Lung (tissue), 12 donors: ENCODE results near the gene MRPL12. TPM values are rescaled to one million over a fixed set of nuclear protein-coding genes. Genes with fewer than 3 reads are reported as not detected.

Source experiments
- ATAC-seq: fragments of 200-7000 bp; cut with Tn5 transposase; one replicate; pipeline ENCODE4 v1.9.1; 2020; ENCODE audit warnings: moderate number of reproducible peaks; ENCODE audit not compliant: insufficient read depth, low FRiP score
- DNase-seq, 3 donors: peaks; one replicate each; pipeline ENCODE4 v3.0.0-alpha.2; 2013 to 2017
- H3K27ac ChIP-seq, 2 donors: one replicate each; pipeline ENCODE4 v1.5.1; 2013; ENCODE audit warnings: mild to moderate bottlenecking in 2 of 2, moderate library complexity in 2 of 2, control low read depth in 1 of 2, inconsistent platforms in 1 of 2, low read depth in 1 of 2, low read length in 1 of 2
- H3K27me3 ChIP-seq, 3 donors: one replicate each; pipeline ENCODE4 v1.5.1; 2013; ENCODE audit warnings: low read length in 2 of 3; ENCODE audit not compliant: control insufficient read depth in 3 of 3, insufficient read depth in 3 of 3
- H3K36me3 ChIP-seq, 4 donors: one replicate each; pipeline ENCODE4 v1.5.1; 2013; ENCODE audit warnings: low read length in 4 of 4, mild to moderate bottlenecking in 1 of 4, moderate library complexity in 1 of 4; ENCODE audit not compliant: control insufficient read depth in 4 of 4, insufficient read depth in 4 of 4
- H3K4me1 ChIP-seq, 5 donors: one replicate each; pipeline ENCODE4 v1.5.1; 2013; ENCODE audit warnings: low read length in 5 of 5, mild to moderate bottlenecking in 2 of 5, moderate library complexity in 1 of 5; ENCODE audit not compliant: control insufficient read depth in 5 of 5, insufficient read depth in 5 of 5
- H3K4me3 ChIP-seq: one replicate; pipeline ENCODE4 v1.5.1; 2013; ENCODE audit warnings: mild to moderate bottlenecking, control low read depth, moderate library complexity
- H3K9ac ChIP-seq, 2 donors: one replicate each; pipeline ENCODE4 v1.5.1; 2013; ENCODE audit warnings: low read length in 2 of 2, control low read depth in 1 of 2; ENCODE audit not compliant: insufficient read depth in 1 of 2
- H3K9me3 ChIP-seq, 4 donors: one replicate each; pipeline ENCODE4 v1.5.1; 2013; ENCODE audit warnings: low read length in 3 of 4, mild to moderate bottlenecking in 1 of 4, moderate library complexity in 1 of 4; ENCODE audit not compliant: control insufficient read depth in 4 of 4, insufficient read depth in 3 of 4
- CTCF ChIP-seq: IDR thresholded peaks from 2 replicates; pipeline ENCODE4 v1.5.1; 2012; ENCODE audit warnings: mild to moderate bottlenecking; ENCODE audit errors: control extremely low read depth, extremely low read depth
- WGBS, 2 donors: extraction: QIAGEN DNeasy Blood & Tissue Kit; methylation state at CpG; one replicate each; pipeline ENCODE4 v1.1.7; 2013; 5-methylcytosine and 5-hydroxymethylcytosine counted together
- polyA plus RNA-seq, 2 donors: library from polyadenylated mRNA; stranded (reverse); fragments of 200-250 nt; gene quantifications; one replicate each; pipeline ENCODE4 v1.2.1, GENCODE V29; 2013
- total RNA-seq, 2 donors: library from RNA; depleted of rRNA in 1 of 2; stranded (reverse); fragments of >200 nt in 1 of 2; gene quantifications; one replicate each; pipeline ENCODE4 v1.2.1, GENCODE V29; 2014 to 2021
- donor health status: control.
- donor health status: control.
- donor health status: Bipolar disorder and iron deficiency.
- donor health status: healthy.
- donor health status: DM: yes; HTN: yes; CAD: no.

MRPL12 gene
- total and polyA plus RNA-seq, 4 donors, result 6.1 to 154 (median 104) TPM

GRCh38 chr17:81714412-81715106, 11.4 kb downstream of the MRPL12 start:
- Histone ChIP-seq H3K9ac (no peak overlapping the region), H3K4me1 (peaks cover 0 to 32% (median 8%) of the 10 kb centered on the region in 5 donors), H3K27me3 (peaks cover 0 to 10% (median 9%) of the 10 kb centered on the region in 3 donors), H3K9me3 (no peaks in the 10 kb centered on the region), H3K27ac (no peak overlapping the region), H3K36me3 (peaks cover 0 to 2% (median 0%) of the 10 kb centered on the region in 4 donors), H3K4me3 (no peak overlapping the region)
- WGBS, 2 donors, result 96 to 97% methylated on average over 39 of the region's 39 CpGs
- no peak for ATAC-seq
- no peak for DNase-seq
- TF ChIP-seq CTCF, result no peak

GRCh38 chr17:81715107-81715871, 12.1 kb downstream of the MRPL12 start:
- ATAC-seq (no peak), DNase-seq (no peak)
- Histone ChIP-seq H3K9me3 (no peaks in the 10 kb centered on the region), H3K4me3 (no peak overlapping the region), H3K27ac (no peak overlapping the region), H3K36me3 (peaks cover 0 to 2% (median 0%) of the 10 kb centered on the region in 4 donors), H3K4me1 (peaks cover 0 to 32% (median 5%) of the 10 kb centered on the region in 5 donors), H3K27me3 (peaks cover 0 to 10% (median 9%) of the 10 kb centered on the region in 3 donors), H3K9ac (no peak overlapping the region)
- TF ChIP-seq CTCF, result no peak
- WGBS, 2 donors, result 94 to 95% methylated on average over 30 to 32 of the region's 32 CpGs

- no peak overlapping the region for H3K9ac ChIP-seq
- DNase-seq, result no peak
- ATAC-seq, result no peak
- H3K36me3 ChIP-seq, result peaks cover 0 to 2% (median 0%) of the 10 kb centered on the region in 4 donors
- no peak overlapping the region for H3K4me3 ChIP-seq
- WGBS, 2 donors, result 93 to 94% methylated on average over 43 of the region's 43 CpGs
- peaks cover 0 to 4% (median 3%) of the 10 kb centered on the region in 3 donors for H3K27me3 ChIP-seq
- H3K27ac ChIP-seq, result no peak overlapping the region
- no peaks in the 10 kb centered on the region for H3K9me3 ChIP-seq
- TF ChIP-seq CTCF, result no peak
- H3K4me1 ChIP-seq, result peaks cover 0 to 24% (median 2%) of the 10 kb centered on the region in 5 donors
These were observed 12.9 kb downstream of the MRPL12 start for GRCh38 chr17:81715872-81716673.
